GM19023 (cell line): ENCODE results near the gene RPL18A.
A peak's percentile ranks its signal among the peaks of the same experiment; 100 is the strongest.

Experiments used
- ATAC-seq: cut with Tn5 transposase; IDR thresholded peaks from one replicate; pipeline ENCODE4 v1.9.1; 2021; ENCODE audit warnings: mild to moderate bottlenecking, moderate library complexity; ENCODE audit not compliant: unreplicated experiment

Gene RPL18A

GRCh38 chr19:17859533-17860330 lies at the start of gene RPL18A:
Gene RPL18A (plus strand): TSS chr19:17859910. CDS start chr19:17859957, 47 bp downstream.
- ATAC-seq: peak; percentile 91

GRCh38 chr19:17811103-17811502 lies 48.6 kb upstream of the RPL18A start:
- no peak for ATAC-seq

GRCh38 chr19:17811681-17812080 lies 48.0 kb upstream of the RPL18A start:
- no peak for ATAC-seq

GRCh38 chr19:17812099-17812498 lies 47.6 kb upstream of the RPL18A start:
- no peak for ATAC-seq

GRCh38 chr19:17817668-17818363 lies 41.9 kb upstream of the RPL18A start:
- no peak for ATAC-seq

- ATAC-seq: no peak
These were observed 38.5 kb upstream of the RPL18A start, which contains the start of gene INSL3 for GRCh38 chr19:17821190-17821589. Gene INSL3 (minus strand): TSS chr19:17821519. CDS start chr19:17821506, 13 bp downstream.

GRCh38 chr19:17824339-17824738 lies 35.4 kb upstream of the RPL18A start:
- ATAC-seq: no peak

GRCh38 chr19:17826508-17827056 lies 33.1 kb upstream of the RPL18A start:
- ATAC-seq: no peak

- ATAC-seq: no peak
These were observed 29.7 kb upstream of the RPL18A start for GRCh38 chr19:17829855-17830566.

- no peak for ATAC-seq
These were observed 28.9 kb upstream of the RPL18A start for GRCh38 chr19:17830567-17831418.

GRCh38 chr19:17831419-17831888 lies 28.3 kb upstream of the RPL18A start:
- ATAC-seq: no peak

GRCh38 chr19:17832443-17833208 lies 27.1 kb upstream of the RPL18A start:
- no peak for ATAC-seq

GRCh38 chr19:17834350-17835181 lies 25.1 kb upstream of the RPL18A start:
- no peak for ATAC-seq

GRCh38 chr19:17835182-17836006 lies 24.3 kb upstream of the RPL18A start:
- no peak for ATAC-seq

- ATAC-seq: no peak
These were observed 23.2 kb upstream of the RPL18A start for GRCh38 chr19:17836530-17836929.

GRCh38 chr19:17837972-17838371 lies 21.7 kb upstream of the RPL18A start:
- no peak for ATAC-seq

- ATAC-seq: no peak
These were observed 19.7 kb upstream of the RPL18A start for GRCh38 chr19:17840019-17840418.

GRCh38 chr19:17841371-17841809 lies 18.3 kb upstream of the RPL18A start:
- ATAC-seq: no peak
